ENCODE measurements around the gene INKA2.
A peak's percentile ranks its signal among the peaks of the same experiment; 100 is the strongest.

The INKA2 gene

DNA sequence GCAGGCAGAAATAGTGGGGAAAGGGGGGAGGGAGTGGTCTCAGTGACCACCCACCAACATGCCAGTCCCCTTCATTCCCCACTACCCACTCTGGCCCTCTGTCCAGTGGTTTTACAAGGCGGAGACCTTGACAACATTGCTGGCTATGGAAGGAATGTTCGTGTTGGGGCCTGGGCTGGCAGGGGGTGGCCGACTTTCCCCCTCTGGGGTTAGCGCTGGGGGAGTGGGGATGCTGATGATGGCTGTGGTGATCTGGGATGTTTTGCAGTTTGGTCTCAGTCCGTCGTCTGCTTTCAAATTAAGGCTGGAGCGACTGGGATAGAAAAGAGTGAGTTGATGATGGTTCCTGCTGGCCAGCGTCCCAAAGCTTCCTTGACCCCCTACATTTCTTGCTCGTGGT lies 36.8 kb upstream of the INKA2 start:
- Histone ChIP-seq H3K9me3 (ENCODE audit: control insufficient read depth, low read length) (no peaks in the 10 kb centered on the region), H3K4me2 (ENCODE audit: low read length) (no peak overlapping the region), H3K9ac (no peak overlapping the region), H3K4me3 (ENCODE audit: low read depth, low read length) (no peak overlapping the region), H3K79me2 (no peaks in the 10 kb centered on the region), H3K27me3 (ENCODE audit: control insufficient read depth, insufficient read depth, low read length) (no peaks in the 10 kb centered on the region), H3K36me3 (ENCODE audit: control insufficient read depth, insufficient read depth, low read length) (no peaks in the 10 kb centered on the region), H2AFZ (no peak overlapping the region), H3K4me1 (no peaks in the 10 kb centered on the region), H3K27ac (no peak overlapping the region)
- no peak for TF ChIP-seq CTCF (IDR thresholded peaks at IDR 0.05)

- Histone ChIP-seq H3K4me3 (ENCODE audit: low read depth, low read length) (no peak overlapping the region), H3K9ac (no peak overlapping the region), H3K36me3 (ENCODE audit: control insufficient read depth, insufficient read depth, low read length) (no peaks in the 10 kb centered on the region), H3K4me2 (ENCODE audit: low read length) (no peak overlapping the region), H3K79me2 (no peaks in the 10 kb centered on the region), H3K27me3 (ENCODE audit: control insufficient read depth, insufficient read depth, low read length) (no peaks in the 10 kb centered on the region), H3K9me3 (ENCODE audit: control insufficient read depth, low read length) (no peaks in the 10 kb centered on the region), H3K4me1 (no peaks in the 10 kb centered on the region), H2AFZ (no peak overlapping the region), H3K27ac (no peak overlapping the region)
- TF ChIP-seq CTCF (IDR thresholded peaks at IDR 0.05): no peak
These were observed 31.7 kb upstream of the INKA2 start for GRCh38 chr1:111770916-111771315.

DNA sequence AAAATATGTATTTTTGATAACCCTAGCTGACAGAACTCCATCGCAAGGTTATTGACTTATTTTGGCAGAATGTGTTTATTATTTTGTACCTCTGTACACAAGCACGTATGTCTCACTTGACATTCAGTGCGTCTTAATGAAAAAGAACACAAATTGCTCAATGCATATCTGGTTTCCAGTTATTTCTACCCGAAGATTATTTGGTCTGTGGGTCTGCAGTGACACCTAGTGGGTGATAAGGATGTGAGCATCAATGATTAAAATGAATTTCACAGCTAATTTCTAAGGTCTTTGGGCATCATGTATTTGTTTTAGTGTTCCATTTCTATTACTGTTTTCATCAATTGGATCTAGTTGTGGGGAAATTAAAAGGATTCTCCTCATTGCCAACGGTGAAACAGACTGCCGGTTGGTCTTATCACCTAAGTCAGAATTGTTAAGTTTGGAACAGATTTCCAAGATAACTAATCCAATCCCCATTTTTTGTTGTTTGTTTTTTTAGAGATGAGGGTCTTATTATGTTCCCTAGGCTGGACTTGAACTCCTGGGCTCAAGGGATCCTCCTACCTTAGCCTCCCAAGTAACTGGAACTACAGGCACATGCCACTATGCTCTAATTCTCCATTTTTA lies 30.4 kb upstream of the INKA2 start:
- Histone ChIP-seq H2AFZ (no peak overlapping the region), H3K4me1 (no peaks in the 10 kb centered on the region), H3K9me3 (ENCODE audit: control insufficient read depth, low read length) (no peaks in the 10 kb centered on the region), H3K9ac (no peak overlapping the region), H3K79me2 (no peaks in the 10 kb centered on the region), H3K4me2 (ENCODE audit: low read length) (no peak overlapping the region), H3K27me3 (ENCODE audit: control insufficient read depth, insufficient read depth, low read length) (no peaks in the 10 kb centered on the region), H3K36me3 (ENCODE audit: control insufficient read depth, insufficient read depth, low read length) (no peaks in the 10 kb centered on the region), H3K27ac (no peak overlapping the region), H3K4me3 (ENCODE audit: low read depth, low read length) (no peak overlapping the region)
- peak; percentile 70 for TF ChIP-seq CTCF (IDR thresholded peaks at IDR 0.05)

GRCh38 chr1:111768625-111769024 lies 29.4 kb upstream of the INKA2 start:
- Histone ChIP-seq H3K4me3 (ENCODE audit: low read depth, low read length) (no peak overlapping the region), H2AFZ (no peak overlapping the region), H3K27ac (no peak overlapping the region), H3K9ac (no peak overlapping the region), H3K36me3 (ENCODE audit: control insufficient read depth, insufficient read depth, low read length) (no peaks in the 10 kb centered on the region), H3K9me3 (ENCODE audit: control insufficient read depth, low read length) (no peaks in the 10 kb centered on the region), H3K4me1 (no peaks in the 10 kb centered on the region), H3K4me2 (ENCODE audit: low read length) (no peak overlapping the region), H3K27me3 (ENCODE audit: control insufficient read depth, insufficient read depth, low read length) (no peaks in the 10 kb centered on the region), H3K79me2 (no peaks in the 10 kb centered on the region)
- no peak for TF ChIP-seq CTCF (IDR thresholded peaks at IDR 0.05)

GRCh38 chr1:111768023-111768422 lies 28.8 kb upstream of the INKA2 start:
- Histone ChIP-seq H3K36me3 (ENCODE audit: control insufficient read depth, insufficient read depth, low read length) (no peaks in the 10 kb centered on the region), H3K27ac (no peak overlapping the region), H2AFZ (no peak overlapping the region), H3K4me2 (ENCODE audit: low read length) (no peak overlapping the region), H3K4me3 (ENCODE audit: low read depth, low read length) (no peak overlapping the region), H3K4me1 (no peaks in the 10 kb centered on the region), H3K9ac (no peak overlapping the region), H3K27me3 (ENCODE audit: control insufficient read depth, insufficient read depth, low read length) (no peaks in the 10 kb centered on the region), H3K79me2 (no peaks in the 10 kb centered on the region), H3K9me3 (ENCODE audit: control insufficient read depth, low read length) (no peaks in the 10 kb centered on the region)
- no peak for TF ChIP-seq CTCF (IDR thresholded peaks at IDR 0.05)

Measured in parathyroid adenoma (tissue), 2 donors.